C4-2B (cell line): ENCODE measurements around the gene MPP3.

Source experiments
- ZFX ChIP-seq: fragments of 450-650 bp; IDR thresholded peaks from 2 replicates; pipeline ENCODE4 v1.6.1; 2017
- TF ChIP-seq, protein P1 (sequence below): fragments of 450-650 bp; conservative IDR thresholded peaks from 2 replicates; pipeline ENCODE4 v1.5.1; 2017; ENCODE audit warnings: mild to moderate bottlenecking

- TF ChIP-seq, protein P1, sequence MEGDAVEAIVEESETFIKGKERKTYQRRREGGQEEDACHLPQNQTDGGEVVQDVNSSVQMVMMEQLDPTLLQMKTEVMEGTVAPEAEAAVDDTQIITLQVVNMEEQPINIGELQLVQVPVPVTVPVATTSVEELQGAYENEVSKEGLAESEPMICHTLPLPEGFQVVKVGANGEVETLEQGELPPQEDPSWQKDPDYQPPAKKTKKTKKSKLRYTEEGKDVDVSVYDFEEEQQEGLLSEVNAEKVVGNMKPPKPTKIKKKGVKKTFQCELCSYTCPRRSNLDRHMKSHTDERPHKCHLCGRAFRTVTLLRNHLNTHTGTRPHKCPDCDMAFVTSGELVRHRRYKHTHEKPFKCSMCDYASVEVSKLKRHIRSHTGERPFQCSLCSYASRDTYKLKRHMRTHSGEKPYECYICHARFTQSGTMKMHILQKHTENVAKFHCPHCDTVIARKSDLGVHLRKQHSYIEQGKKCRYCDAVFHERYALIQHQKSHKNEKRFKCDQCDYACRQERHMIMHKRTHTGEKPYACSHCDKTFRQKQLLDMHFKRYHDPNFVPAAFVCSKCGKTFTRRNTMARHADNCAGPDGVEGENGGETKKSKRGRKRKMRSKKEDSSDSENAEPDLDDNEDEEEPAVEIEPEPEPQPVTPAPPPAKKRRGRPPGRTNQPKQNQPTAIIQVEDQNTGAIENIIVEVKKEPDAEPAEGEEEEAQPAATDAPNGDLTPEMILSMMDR = no peak
- no peak for TF ChIP-seq ZFX
These were observed 59.9 kb downstream of the MPP3 start for GRCh38 chr17:43772877-43773648.
